GM19240 (cell line): ENCODE data around the gene H1-8.
"Not testable (repeated sequence)": the region's sequence is repeated elsewhere in the genome, so short reads cannot be mapped to it uniquely, and the experiment has no call there.

ENCODE experiments used
- DNase-seq: peaks from one replicate; pipeline ENCODE4 v3.0.0; 2011; ENCODE audit warnings: low spot score; ENCODE audit not compliant: insufficient read length

Gene H1-8

GRCh38 chr3:129543156-129543790 is at the start of gene H1-8:
Gene H1-8, plus strand, starts transcription at chr3:129543175. Its CDS starts 44 bp downstream, at chr3:129543219.
- no peak for DNase-seq

- no peak for DNase-seq
Measured at GRCh38 chr3:129493206-129493605, 49.8 kb upstream of the H1-8 start.

DNA sequence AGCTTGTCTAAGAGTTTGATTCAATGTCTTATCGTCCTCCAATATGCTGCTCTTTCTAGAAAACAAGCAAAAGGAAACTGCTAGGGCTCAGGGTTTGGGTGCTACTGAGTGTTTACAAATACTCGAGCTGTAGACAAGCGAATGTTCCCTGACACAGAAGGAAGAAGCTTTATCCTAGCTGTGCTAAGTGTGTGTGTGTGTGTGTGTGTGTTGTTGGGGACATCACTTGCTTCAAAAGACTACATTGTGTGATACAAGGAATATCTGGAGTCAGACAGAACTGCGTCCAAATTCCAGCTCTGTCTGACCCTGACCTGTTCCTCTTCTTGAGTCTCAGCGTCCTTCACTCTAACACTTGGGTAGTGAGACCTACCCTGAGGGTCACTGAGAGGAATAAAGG is 48.5 kb upstream of the H1-8 start:
- DNase-seq: not testable (repeated sequence)

- DNase-seq: not testable (repeated sequence)
Measured at GRCh38 chr3:129495006-129495639, 47.9 kb upstream of the H1-8 start.

GRCh38 chr3:129497876-129498275 is 45.1 kb upstream of the H1-8 start:
- not testable (repeated sequence) for DNase-seq

GRCh38 chr3:129498603-129499488 is 44.1 kb upstream of the H1-8 start:
- not testable (repeated sequence) for DNase-seq

GRCh38 chr3:129499604-129500333 is 43.2 kb upstream of the H1-8 start:
- not testable (repeated sequence) for DNase-seq

GRCh38 chr3:129500334-129500658 is 42.7 kb upstream of the H1-8 start:
- DNase-seq: no peak

- no peak for DNase-seq
Measured at GRCh38 chr3:129501630-129502029, 41.3 kb upstream of the H1-8 start.

DNA sequence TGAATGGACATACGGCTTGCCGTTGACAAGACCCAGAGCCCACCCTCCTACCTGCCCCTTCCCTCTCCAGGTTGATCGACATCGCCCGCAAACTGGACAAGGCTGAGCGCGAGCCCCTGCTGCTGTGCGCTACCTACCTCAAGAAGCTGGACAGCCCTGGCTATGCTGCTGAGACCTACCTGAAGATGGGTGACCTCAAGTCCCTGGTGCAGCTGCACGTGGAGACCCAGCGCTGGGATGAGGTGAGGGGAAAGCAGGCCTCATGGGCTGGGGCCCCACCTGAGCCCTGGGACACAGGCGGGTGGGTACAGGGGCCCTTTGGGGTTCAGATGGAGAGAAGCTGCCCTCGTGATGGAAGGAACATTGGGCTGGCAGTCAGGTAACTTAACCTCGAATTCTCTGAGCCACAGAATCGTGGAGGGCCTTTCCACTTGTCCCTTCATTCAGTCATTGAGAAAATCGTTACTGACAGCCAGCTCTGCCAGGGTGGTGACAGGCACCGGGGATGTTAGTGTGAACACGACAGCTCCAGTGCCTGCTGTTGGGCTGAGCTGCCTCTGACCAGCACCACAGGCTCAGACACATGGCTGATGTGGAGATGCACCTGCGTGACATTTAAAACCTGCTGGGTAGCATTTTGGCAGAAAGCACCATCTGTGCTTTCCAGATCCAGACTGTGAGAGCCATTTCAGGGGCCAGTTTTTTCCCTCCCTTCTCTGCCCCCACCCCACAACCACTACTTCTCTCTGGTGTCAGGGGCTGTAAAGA is 40.1 kb upstream of the H1-8 start:
- DNase-seq: no peak

- DNase-seq: no peak
Measured at GRCh38 chr3:129503471-129504291, 39.3 kb upstream of the H1-8 start.

DNA sequence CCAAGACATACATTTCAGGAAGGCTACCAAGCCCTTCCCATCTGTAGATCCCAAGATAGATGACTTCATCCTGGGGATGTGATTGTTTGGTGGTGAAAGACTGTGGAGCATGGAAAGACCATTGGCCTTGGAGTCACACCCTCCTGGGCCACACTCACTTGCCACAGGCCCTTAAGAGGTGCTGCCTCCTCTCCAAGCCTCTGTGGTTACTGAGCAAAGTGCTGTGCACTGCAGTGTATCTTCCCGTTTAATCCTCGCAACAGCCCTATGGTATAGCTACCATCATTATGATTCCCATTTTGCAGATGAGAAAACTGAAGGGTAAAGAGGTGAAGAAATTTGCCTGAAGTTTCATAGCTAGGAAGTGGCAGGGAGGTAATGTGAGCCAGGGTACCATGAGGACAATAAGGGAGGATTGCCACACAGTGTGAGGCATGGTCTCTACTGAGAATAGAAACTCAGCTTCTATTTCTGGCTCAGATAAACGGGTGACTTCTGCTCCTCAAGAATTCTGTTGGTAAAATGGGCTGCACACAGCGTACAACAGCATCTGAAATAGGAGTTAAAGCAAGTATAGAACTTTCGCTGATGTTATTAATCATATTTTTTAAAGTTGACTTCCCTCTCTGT is 38.4 kb upstream of the H1-8 start:
- DNase-seq: no peak

DNA sequence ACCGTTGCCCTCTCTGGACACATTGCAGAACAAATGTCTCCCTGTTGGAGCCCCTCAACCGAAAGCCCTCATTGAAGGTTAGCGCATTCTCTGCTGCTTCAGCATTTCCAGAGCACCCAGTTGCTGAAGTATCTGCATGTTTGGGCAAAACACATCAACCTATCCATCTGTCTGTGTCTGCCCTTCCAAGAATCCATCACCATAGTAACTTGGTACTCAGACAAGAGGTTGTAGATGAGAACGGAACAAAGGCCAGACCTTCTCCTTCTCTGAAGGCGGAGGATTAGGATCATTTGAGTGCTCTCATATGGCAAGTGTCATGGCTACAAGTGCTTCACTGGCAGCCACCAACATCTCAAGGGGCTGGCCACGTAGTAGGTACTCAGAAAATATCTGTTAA is 37.6 kb upstream of the H1-8 start:
- no peak for DNase-seq

DNA sequence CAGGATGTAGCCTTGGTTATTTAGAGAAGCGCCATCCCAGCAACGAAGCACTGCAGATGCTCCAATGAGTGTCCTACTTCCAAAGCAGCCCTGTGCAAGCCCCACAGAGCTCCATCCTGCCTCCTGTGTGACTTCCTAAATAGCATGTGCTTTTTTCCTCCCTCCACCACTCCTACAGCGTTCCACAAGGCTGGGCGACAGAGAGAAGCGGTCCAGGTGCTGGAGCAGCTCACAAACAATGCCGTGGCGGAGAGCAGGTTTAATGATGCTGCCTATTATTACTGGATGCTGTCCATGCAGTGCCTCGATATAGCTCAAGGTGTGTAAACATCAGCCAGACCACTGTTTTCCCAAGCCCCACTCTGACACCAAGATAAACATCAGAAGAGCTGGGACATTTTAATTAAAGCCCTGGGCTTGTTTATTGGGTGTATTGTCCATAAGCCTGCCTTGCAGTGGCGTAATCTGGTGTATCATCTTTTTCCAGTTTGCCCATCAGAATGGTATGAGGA is 36.7 kb upstream of the H1-8 start:
- DNase-seq: no peak

DNA sequence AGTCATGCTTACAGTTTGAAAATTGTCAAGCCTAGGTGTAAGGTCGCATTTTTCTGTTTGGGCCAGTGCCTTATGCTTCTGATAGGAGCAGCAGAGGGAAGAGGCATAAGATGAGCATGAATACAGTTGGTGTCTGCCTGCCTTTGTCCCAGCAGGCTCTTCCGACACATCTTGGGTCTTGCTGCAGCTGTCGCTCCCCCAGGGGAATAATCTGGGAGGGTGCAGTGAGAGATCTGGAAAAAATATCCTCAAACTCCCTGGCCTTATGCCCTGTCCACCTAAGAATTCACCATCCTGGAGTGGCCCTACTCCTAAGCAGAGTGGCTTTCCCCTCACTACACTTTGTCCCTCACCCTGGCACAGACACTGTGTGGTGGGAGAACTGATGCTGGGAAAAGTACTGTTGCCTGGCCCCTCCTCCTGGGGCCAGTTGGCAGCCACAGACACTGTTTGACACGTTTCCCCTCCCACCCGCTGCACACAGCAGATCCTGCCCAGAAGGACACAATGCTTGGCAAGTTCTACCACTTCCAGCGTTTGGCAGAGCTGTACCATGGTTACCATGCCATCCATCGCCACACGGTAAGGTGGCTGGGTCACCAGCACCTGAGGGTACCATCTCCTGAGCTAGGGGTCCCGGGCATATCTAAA is 35.7 kb upstream of the H1-8 start:
- no peak for DNase-seq

DNA sequence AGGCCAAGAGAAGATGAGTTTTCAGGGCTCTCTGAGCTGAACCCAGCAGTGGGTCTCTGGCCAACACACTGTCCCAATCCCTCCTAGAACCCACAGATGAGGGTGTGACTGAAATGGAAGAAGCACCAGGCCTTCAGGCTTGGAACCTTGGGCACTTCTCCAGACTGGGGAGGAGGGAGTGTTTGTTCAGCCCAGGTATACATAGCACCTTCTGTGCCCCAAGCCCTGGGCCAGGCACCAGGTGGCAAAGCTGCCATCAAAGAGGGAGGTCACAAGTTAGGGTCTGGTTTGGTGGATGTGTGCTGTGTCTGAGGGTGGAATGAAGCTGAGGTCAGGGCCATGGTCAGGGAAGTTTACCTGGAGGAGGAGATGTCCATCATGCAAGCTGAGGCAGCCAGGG is 30.4 kb upstream of the H1-8 start:
- DNase-seq: no peak

GRCh38 chr3:129513705-129514104 is 29.3 kb upstream of the H1-8 start:
- no peak for DNase-seq

DNA sequence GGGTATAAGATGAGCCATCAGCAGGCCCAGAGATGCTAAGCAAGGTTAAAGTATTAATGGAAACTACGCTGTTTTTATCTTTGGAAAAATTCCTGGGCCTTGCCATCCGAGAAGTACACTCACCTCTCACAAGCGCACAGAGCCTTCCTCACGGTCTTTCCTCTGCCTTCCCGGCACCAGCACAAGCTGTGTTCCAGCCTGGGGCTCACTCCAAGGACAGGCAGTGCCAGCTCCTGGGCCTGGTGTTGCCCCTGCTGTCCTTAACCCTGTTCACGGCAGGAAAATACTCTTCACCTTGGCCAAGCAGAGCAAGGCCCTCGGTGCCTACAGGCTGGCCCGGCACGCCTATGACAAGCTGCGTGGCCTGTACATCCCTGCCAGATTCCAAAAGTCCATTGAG is 28.9 kb upstream of the H1-8 start:
- DNase-seq: no peak

DNA sequence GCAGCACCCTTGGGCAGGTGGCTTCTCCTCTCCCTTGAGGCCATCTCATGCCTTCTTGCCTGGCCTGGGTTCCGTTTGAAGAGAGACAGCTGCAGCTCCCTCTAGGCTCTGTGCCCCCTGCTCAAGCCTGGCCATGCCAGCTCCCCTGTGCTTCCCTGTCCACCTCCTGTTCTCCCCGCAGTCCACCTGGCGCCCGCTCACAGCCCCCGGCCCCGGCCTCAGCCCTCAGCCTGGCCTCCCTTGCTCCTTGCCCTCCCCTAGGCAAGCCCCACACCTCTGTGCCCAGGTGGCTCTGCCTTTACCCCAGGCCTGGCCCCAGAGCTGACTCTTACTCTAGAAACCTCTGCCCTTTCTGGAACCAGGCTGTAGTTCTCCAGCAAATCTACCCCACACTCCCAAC is 28.4 kb upstream of the H1-8 start:
- DNase-seq: no peak
